Immature natural killer cell (primary cell): ENCODE measurements around the gene NPIPB4. TPM values are rescaled to one million over a fixed set of nuclear protein-coding genes. Genes with fewer than 3 reads are reported as not detected.
A peak's percentile ranks its signal among the peaks of the same experiment; 100 is the strongest.
"Not testable (repeated sequence)": the region's sequence is repeated elsewhere in the genome, so short reads cannot be mapped to it uniquely, and the experiment has no call there.

Source experiments
- DNase-seq, 3 donors: peaks; one replicate each; pipeline ENCODE4 v3.0.0; 2022; ENCODE audit warnings: mixed read lengths in 1 of 3
- H3K27ac Mint-ChIP-seq, 6 donors: one replicate each; pipeline ENCODE4 v1.8.0; 2020; ENCODE audit warnings: mixed read lengths in 6 of 6, mild to moderate bottlenecking in 5 of 6, inconsistent platforms in 4 of 6, moderate library complexity in 3 of 6
- H3K27me3 Mint-ChIP-seq, 3 donors: one replicate each; pipeline ENCODE4 v1.8.0; 2020 to 2021; ENCODE audit warnings: low read depth in 3 of 3, mild to moderate bottlenecking in 3 of 3, mixed read lengths in 3 of 3, moderate library complexity in 3 of 3, inconsistent platforms in 1 of 3
- H3K36me3 Mint-ChIP-seq, 3 donors: one replicate each; pipeline ENCODE4 v1.8.0; 2020; ENCODE audit warnings: mixed read lengths in 3 of 3, inconsistent platforms in 2 of 3, mild to moderate bottlenecking in 2 of 3
- H3K4me1 Mint-ChIP-seq, 2 donors: one replicate each; pipeline ENCODE4 v1.8.0; 2020; ENCODE audit warnings: inconsistent platforms in 2 of 2, mild to moderate bottlenecking in 2 of 2, mixed read lengths in 2 of 2, moderate library complexity in 1 of 2
- H3K4me3 Mint-ChIP-seq, 5 donors: one replicate each; pipeline ENCODE4 v1.8.0; 2020; ENCODE audit warnings: mild to moderate bottlenecking in 5 of 5, mixed read lengths in 5 of 5, inconsistent platforms in 3 of 5, moderate library complexity in 3 of 5
- H3K9me3 Mint-ChIP-seq, 6 donors: one replicate each; pipeline ENCODE4 v1.8.0; 2020; ENCODE audit warnings: mild to moderate bottlenecking in 6 of 6, mixed read lengths in 6 of 6, inconsistent platforms in 4 of 6, moderate library complexity in 3 of 6
- polyA plus RNA-seq, 3 donors: library from polyadenylated mRNA; unstranded; fragments of 300-500 nt; fragmentation: Illumina TruSeq; gene quantifications; one replicate each; pipeline ENCODE4 v1.2.3, GENCODE V29; 2021

Gene NPIPB4
- polyA plus RNA-seq, 3 donors from 2014 or later: 0.92 to 10.5 TPM; not detected in 1

DNA sequence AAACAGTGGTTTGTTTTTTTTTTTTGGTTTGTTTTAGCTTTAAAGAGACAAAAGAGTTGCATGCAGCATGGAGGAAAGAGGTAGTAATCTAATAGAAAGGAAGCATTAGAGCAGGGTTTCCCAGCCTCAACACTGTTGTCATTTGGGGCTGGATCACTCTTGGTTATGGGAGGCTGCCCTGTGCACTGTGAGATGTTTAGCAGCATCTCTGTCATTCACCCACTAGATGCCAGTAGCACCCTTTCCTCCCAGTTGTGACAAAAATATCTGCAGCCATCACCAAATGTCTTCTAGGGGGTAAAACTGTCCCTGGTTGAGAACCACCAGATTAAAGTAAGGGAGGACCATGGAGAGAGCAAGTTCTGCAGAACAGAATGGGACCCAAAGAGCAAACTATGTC lies 40.5 kb downstream of the NPIPB4 start:
- not testable (repeated sequence) for H3K4me3 Mint-ChIP-seq, H3K27me3 Mint-ChIP-seq, H3K9me3 Mint-ChIP-seq, DNase-seq
- peak overlapping the region in 2 of 6 donors; percentile 69 to 71 for H3K27ac Mint-ChIP-seq
- H3K36me3 Mint-ChIP-seq: peaks cover 0 to 18% (median 3%) of the 10 kb centered on the region in 3 donors
- H3K4me1 Mint-ChIP-seq: peaks cover 18 to 25% of the 10 kb centered on the region in 2 donors

DNA sequence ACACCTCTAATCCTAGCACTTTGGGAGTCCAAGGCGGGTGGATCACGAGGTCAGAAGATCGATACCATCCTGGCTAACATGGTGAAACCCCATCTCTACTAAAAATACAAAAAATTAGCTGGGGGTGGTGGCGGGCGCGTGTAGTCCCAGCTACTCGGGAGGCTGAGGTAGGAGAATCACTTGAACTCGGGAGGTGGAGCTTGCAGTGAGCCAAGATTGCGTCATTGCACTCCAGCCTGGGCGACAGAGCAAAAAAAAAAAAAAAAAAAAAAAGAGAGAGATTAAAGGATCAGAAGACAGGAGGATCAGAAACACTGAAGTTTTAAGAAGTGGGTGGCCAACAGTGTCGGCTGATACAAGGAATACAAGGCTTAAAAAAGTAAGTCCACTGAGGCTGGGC lies 41.9 kb downstream of the NPIPB4 start:
- not testable (repeated sequence) for H3K27ac Mint-ChIP-seq, H3K27me3 Mint-ChIP-seq, H3K4me3 Mint-ChIP-seq, H3K9me3 Mint-ChIP-seq, DNase-seq
- Mint-ChIP-seq H3K36me3 (peaks cover 1 to 23% (median 5%) of the 10 kb centered on the region in 3 donors), H3K4me1 (peaks cover 17 to 23% of the 10 kb centered on the region in 2 donors)

- H3K4me3 Mint-ChIP-seq, H3K27me3 Mint-ChIP-seq, H3K36me3 Mint-ChIP-seq, H3K27ac Mint-ChIP-seq, H3K4me1 Mint-ChIP-seq, H3K9me3 Mint-ChIP-seq, DNase-seq: not testable (repeated sequence)
These were observed 55.2 kb downstream of the NPIPB4 start for GRCh38 chr16:21802375-21802663.

DNA sequence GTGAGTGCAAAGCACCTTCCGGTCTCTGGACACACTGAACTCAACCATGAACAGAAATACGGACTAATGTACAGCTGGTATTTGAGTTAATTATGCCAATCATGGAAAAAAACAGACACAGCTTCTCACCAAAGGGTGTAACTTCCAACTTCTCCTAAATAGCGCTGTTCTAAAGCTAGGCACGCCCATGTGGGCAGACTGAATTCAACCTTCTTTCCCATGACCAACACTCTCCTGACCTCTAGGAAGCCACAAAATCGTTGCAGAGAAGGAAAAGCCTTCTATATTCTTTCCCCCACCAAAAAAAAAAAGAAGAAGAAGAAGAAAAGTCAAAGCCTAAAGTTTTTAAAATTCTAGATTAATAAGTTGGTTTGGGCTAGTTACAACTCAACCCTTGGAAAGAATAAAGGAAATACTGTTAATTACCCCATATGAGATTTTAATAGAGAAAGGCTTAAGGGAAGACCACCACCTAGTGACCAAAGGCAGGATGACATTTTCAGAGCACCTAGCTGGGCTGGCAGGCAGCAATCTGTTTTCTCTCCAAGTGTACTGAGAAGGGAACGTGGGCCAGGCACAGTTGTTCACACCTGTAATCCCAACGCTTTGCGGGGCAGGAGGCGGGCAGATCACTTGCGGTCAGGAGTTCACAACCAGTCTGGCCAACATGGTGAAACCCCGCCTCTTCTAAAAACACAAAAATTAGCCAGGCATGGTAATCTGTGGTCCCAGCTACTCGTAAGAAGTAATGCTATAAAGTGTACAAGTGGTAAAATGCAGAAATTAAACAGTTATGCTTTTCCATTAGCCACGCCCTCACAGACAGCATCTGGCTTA lies 55.8 kb downstream of the NPIPB4 start:
- H3K36me3 Mint-ChIP-seq, H3K4me3 Mint-ChIP-seq, H3K27me3 Mint-ChIP-seq, DNase-seq, H3K4me1 Mint-ChIP-seq, H3K9me3 Mint-ChIP-seq: not testable (repeated sequence)
- peak overlapping the region in 3 of 6 donors; percentile 35 to 59 (median 49) for H3K27ac Mint-ChIP-seq

GRCh38 chr16:21798601-21799000 lies 59.0 kb downstream of the NPIPB4 start:
- not testable (repeated sequence) for H3K9me3 Mint-ChIP-seq, H3K4me3 Mint-ChIP-seq, H3K27ac Mint-ChIP-seq, DNase-seq, H3K36me3 Mint-ChIP-seq, H3K27me3 Mint-ChIP-seq, H3K4me1 Mint-ChIP-seq

- H3K4me3 Mint-ChIP-seq, DNase-seq, H3K27ac Mint-ChIP-seq, H3K9me3 Mint-ChIP-seq, H3K27me3 Mint-ChIP-seq, H3K36me3 Mint-ChIP-seq, H3K4me1 Mint-ChIP-seq: not testable (repeated sequence)
These were observed 64.2 kb downstream of the NPIPB4 start for GRCh38 chr16:21793310-21793709.

- H3K36me3 Mint-ChIP-seq, H3K27ac Mint-ChIP-seq, H3K27me3 Mint-ChIP-seq, H3K4me3 Mint-ChIP-seq, DNase-seq, H3K4me1 Mint-ChIP-seq, H3K9me3 Mint-ChIP-seq: not testable (repeated sequence)
These were observed 67.0 kb downstream of the NPIPB4 start for GRCh38 chr16:21790506-21790905.

Other genes with a start within 250 kb of the NPIPB4 start
- 1 to 10 TPM; 1.2 to 5.3 (median 5.2) TPM for gene IGSF6, start 205.1 kb downstream of the NPIPB4 start, polyA plus RNA-seq
- gene OTOA, start 193.8 kb downstream of the NPIPB4 start, polyA plus RNA-seq: not detected
- gene UQCRC2, start 95.6 kb upstream of the NPIPB4 start, polyA plus RNA-seq: 100 to 1,000 TPM; 147 to 208 (median 195) TPM
- not detected for gene PDZD9, start 143.4 kb upstream of the NPIPB4 start, polyA plus RNA-seq
- 1 to 10 TPM; 1.7 to 3.7 (median 3.2) TPM for gene MOSMO, start 150.4 kb upstream of the NPIPB4 start, polyA plus RNA-seq
- gene VWA3A, start 234.8 kb upstream of the NPIPB4 start, polyA plus RNA-seq: not detected